Pons (tissue), 1 donor: ENCODE data around the gene ARAF.
"Not testable (repeated sequence)": the region's sequence is repeated elsewhere in the genome, so short reads cannot be mapped to it uniquely, and the experiment has no call there.

ENCODE experiments used
- DNase-seq: peaks from one replicate; pipeline ENCODE4 v3.0.0-alpha.2; 2016; ENCODE audit warnings: low spot score

The ARAF gene

GRCh38 chrX:47560934-47561658 lies at the start of gene ARAF:
ARAF (plus strand) TSS chrX:47561205; CDS start chrX:47562968, 1,763 bp downstream.
- DNase-seq, result peak; percentile 100

GRCh38 chrX:47512383-47512782 lies 48.6 kb upstream of the ARAF start:
- DNase-seq, result not testable (repeated sequence)

- DNase-seq, result not testable (repeated sequence)
Measured at GRCh38 chrX:47513034-47513965, 47.7 kb upstream of the ARAF start.

- DNase-seq, result no peak
Measured at GRCh38 chrX:47514533-47515235, 46.3 kb upstream of the ARAF start.

GRCh38 chrX:47515941-47516665 lies 44.9 kb upstream of the ARAF start:
- no peak for DNase-seq

GRCh38 chrX:47518144-47518543 lies 42.9 kb upstream of the ARAF start:
- no peak for DNase-seq

- peak; percentile 37 for DNase-seq
Measured at GRCh38 chrX:47523297-47523696, 37.7 kb upstream of the ARAF start.

- DNase-seq, result no peak
Measured at GRCh38 chrX:47523713-47524166, 37.3 kb upstream of the ARAF start.

- DNase-seq, result no peak
Measured at GRCh38 chrX:47529548-47529947, 31.5 kb upstream of the ARAF start.

- no peak for DNase-seq
Measured at GRCh38 chrX:47530049-47530448, 31.0 kb upstream of the ARAF start.

- no peak for DNase-seq
Measured at GRCh38 chrX:47539860-47540259, 21.1 kb upstream of the ARAF start.

GRCh38 chrX:47540754-47541538 lies 20.1 kb upstream of the ARAF start:
- DNase-seq, result peak; percentile 97

- DNase-seq, result no peak
Measured at GRCh38 chrX:47543496-47543895, 17.5 kb upstream of the ARAF start.

GRCh38 chrX:47556045-47556623 lies 4.9 kb upstream of the ARAF start:
- DNase-seq, result peak; percentile 95

GRCh38 chrX:47558436-47558835 lies 2.6 kb upstream of the ARAF start:
- DNase-seq, result no peak

- no peak for DNase-seq
Measured at GRCh38 chrX:47560179-47560933, 649 bp upstream of the ARAF start.

GRCh38 chrX:47561659-47562151 lies 700 bp downstream of the ARAF start:
- no peak for DNase-seq

- DNase-seq, result peak; percentile 6
Measured at GRCh38 chrX:47562615-47563243, 1.7 kb downstream of the ARAF start.

GRCh38 chrX:47563801-47564315 lies 2.9 kb downstream of the ARAF start:
- DNase-seq, result no peak
